ENCODE results near the gene JAM2.

The JAM2 gene

DNA sequence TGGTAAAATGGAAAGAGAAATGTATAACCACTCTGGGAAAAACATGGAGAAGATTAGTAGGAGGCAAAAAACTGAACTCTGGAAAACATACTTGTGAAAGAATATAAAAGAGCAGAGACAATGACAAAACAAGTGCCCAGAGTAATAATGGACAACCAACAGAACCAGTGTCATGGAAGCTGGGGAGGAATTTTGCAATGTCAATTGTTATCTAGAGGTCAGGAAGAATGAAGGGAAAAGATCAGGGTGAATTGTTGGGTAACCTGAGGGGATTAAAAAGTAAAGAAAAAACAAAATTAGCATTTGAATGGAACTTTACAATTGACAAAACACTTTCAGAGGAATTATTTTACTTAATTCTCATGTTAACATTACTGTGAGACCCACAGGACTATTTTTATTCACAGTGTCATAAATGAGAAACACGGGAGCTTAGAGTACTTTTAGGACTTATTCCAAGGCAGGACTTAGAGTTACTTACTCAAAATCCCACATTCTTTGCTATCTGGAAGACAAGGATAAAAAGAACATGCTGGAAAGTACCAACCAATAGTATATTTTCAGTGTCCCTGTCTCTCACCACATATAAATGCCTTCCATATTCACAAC is 19.5 kb downstream of the JAM2 start:
- Histone ChIP-seq H4K20me1 (no peaks in the 10 kb centered on the region), H3K4me2 (no peak overlapping the region), H3K9me3 (replicated peaks in 1 of 11) (peaks cover 0 to 19% (median 6%) of the 10 kb centered on the region in 11 experiments; a peak in 10 of 22 replicates), H3K4me3 (no peak overlapping the region), H3K36me3 (no peaks in the 10 kb centered on the region), H3K27ac (no peak overlapping the region), H3K9ac (no peak overlapping the region), H3K27me3 (no peaks in the 10 kb centered on the region), H3K4me1 (peaks cover 0 to 5% (median 0%) of the 10 kb centered on the region in 10 experiments; a peak in 1 of 20 replicates)
- no peak for TF ChIP-seq Cebpa-rat (IDR thresholded peaks at IDR 0.05)

DNA sequence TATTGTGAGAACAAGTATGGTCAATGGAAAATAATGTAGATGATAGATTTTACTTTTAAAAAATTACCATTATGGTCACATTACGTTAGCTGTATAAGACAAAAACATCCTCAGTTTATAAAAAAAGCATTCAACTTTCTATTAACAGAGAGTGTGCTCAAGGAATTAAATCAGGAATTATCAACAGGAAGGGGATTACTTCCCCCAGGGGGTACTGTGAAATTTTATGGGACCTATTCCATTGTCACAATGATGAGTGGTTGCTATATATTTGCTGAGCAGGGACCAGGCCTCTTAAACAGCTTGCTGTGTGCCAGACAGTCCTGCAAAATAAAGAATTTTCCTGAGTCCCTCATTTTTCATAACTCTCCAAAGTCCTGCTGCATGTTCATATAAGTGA is 21.2 kb downstream of the JAM2 start:
- Histone ChIP-seq H3K9ac (no peak overlapping the region), H3K4me1 (peaks cover 0 to 5% (median 0%) of the 10 kb centered on the region in 10 experiments; a peak in 1 of 20 replicates), H3K4me3 (no peak overlapping the region), H3K4me2 (no peak overlapping the region), H3K27me3 (no peaks in the 10 kb centered on the region), H4K20me1 (no peaks in the 10 kb centered on the region), H3K9me3 (replicated peaks in 1 of 11) (peaks cover 0 to 11% (median 0%) of the 10 kb centered on the region in 11 experiments; a peak in 7 of 22 replicates), H3K36me3 (no peaks in the 10 kb centered on the region; a peak in 1 of 22 replicates), H3K27ac (no peak overlapping the region)
- TF ChIP-seq Cebpa-rat (IDR thresholded peaks at IDR 0.05), result no peak

DNA sequence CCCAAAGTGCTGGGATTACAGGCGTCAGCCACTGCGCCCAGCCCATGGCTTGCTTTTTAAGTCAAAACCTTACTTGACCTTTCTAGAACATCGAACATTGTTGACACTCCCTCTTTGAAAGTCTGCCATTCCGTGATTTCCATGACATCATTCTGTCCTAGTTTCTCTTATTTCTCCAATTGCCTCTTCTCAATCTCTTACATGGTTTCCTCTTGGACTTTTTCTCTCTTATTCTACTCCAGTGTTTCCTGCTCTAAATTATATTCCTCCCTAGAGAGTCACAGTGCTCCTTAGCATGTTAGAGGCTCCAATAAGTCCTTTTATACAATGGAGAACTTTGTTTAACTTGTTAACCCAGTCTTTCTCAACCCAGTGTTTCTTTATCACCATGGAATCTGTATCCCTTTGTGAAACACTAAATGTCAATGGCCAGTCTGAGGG is 25.5 kb downstream of the JAM2 start:
- no peaks in the 10 kb centered on the region for H3K9me3 ChIP-seq (replicated peaks in 1 of 11)
- H3K27me3 ChIP-seq, result no peaks in the 10 kb centered on the region
- no peak overlapping the region for H3K27ac ChIP-seq
- TF ChIP-seq Cebpa-rat (IDR thresholded peaks at IDR 0.05), result no peak
- H4K20me1 ChIP-seq, result no peaks in the 10 kb centered on the region
- H3K9ac ChIP-seq, result no peak overlapping the region
- H3K4me3 ChIP-seq, result no peak overlapping the region
- no peaks in the 10 kb centered on the region for H3K4me1 ChIP-seq
- no peaks in the 10 kb centered on the region; a peak in 1 of 22 replicates for H3K36me3 ChIP-seq
- no peak overlapping the region for H3K4me2 ChIP-seq

DNA sequence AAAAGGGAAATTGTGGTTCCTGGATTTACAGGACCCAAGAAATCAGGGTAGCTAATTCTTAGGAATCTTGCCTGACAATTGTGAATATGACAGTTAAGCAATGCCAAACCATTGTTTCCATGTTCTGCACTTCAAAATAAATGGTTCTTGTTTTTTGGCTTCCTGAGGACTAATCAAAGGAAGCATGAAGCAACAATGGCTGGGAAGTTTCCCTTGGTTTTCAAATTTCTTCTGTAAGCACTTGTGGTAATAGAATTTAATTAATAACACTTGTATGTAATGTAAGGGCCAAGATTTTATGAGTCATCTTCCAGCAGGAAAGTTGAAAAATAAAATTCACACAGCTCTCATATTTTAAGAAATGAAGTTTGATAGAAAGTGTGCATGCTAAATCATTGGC is 31.7 kb downstream of the JAM2 start:
- no peak overlapping the region for H3K27ac ChIP-seq
- no peak overlapping the region for H3K4me3 ChIP-seq
- no peak for TF ChIP-seq Cebpa-rat (IDR thresholded peaks at IDR 0.05)
- H3K27me3 ChIP-seq, result no peaks in the 10 kb centered on the region
- H3K4me2 ChIP-seq, result peak overlapping the region in 3 of 11 experiments; percentile 11 to 26 (median 17); a peak in 3 of 22 replicates
- H4K20me1 ChIP-seq, result no peaks in the 10 kb centered on the region
- H3K9ac ChIP-seq, result no peak overlapping the region
- H3K9me3 ChIP-seq (replicated peaks in 1 of 11), result peaks cover 11 to 24% (median 17%) of the 10 kb centered on the region in 11 experiments; a peak in 20 of 22 replicates
- H3K36me3 ChIP-seq, result peaks cover 0 to 5% (median 0%) of the 10 kb centered on the region in 11 experiments; a peak in 1 of 22 replicates
- H3K4me1 ChIP-seq, result peaks cover 0 to 14% (median 0%) of the 10 kb centered on the region in 10 experiments; a peak in 4 of 20 replicates

DNA sequence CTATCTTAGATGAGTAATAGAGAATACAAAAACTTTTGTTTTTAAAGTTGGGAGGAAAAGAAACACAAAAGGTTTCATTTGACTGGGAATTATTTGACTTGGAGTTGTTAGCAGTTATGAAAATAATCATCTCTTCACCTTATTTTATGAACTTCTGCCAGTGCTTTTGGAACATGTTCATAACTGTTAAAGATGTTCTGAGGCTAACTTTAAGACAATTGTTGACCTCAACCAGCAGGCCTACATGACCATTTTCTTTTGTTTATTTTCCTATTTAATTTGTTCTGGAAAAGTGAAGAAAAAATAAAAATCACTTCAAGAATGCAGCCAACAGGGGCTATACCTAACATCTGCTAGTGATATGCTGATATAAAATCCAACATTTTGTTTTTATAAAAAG is 37.4 kb downstream of the JAM2 start:
- H3K4me3 ChIP-seq, result no peak overlapping the region
- no peaks in the 10 kb centered on the region for H4K20me1 ChIP-seq
- H3K36me3 ChIP-seq, result peaks cover 0 to 5% (median 0%) of the 10 kb centered on the region in 11 experiments; a peak in 1 of 22 replicates
- no peak for TF ChIP-seq Cebpa-rat (IDR thresholded peaks at IDR 0.05)
- no peaks in the 10 kb centered on the region for H3K27me3 ChIP-seq
- H3K9me3 ChIP-seq (replicated peaks in 1 of 11), result peaks cover 11 to 24% (median 17%) of the 10 kb centered on the region in 11 experiments; a peak in 20 of 22 replicates
- no peaks in the 10 kb centered on the region for H3K4me1 ChIP-seq
- no peak overlapping the region for H3K4me2 ChIP-seq
- no peak overlapping the region for H3K27ac ChIP-seq
- H3K9ac ChIP-seq, result no peak overlapping the region

DNA sequence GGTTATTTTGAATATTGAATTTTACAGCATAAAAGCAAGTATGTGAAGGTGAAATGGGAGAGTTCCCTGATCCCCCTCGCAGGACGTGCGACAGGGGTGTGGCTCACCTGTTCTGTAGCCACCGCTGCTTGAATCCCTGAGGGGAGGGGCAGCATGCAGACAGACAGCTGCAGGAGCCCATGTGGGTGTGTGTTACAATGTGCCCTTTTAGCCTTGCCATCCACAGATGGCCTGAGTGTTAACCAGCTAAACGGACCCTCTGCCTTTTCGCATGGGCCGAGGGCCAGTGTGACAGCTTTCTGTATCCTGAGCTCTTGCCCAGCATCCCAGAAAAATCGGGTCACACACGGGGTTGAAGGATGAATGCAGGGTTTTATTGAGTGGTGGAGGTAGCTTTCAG is 43.3 kb downstream of the JAM2 start:
- Histone ChIP-seq H3K36me3 (no peaks in the 10 kb centered on the region), H3K27ac (no peak overlapping the region), H3K4me1 (no peaks in the 10 kb centered on the region), H3K9ac (no peak overlapping the region), H3K27me3 (no peaks in the 10 kb centered on the region), H3K4me2 (no peak overlapping the region), H3K4me3 (no peak overlapping the region), H4K20me1 (no peaks in the 10 kb centered on the region), H3K9me3 (replicated peaks in 1 of 11) (no peaks in the 10 kb centered on the region)
- no peak for TF ChIP-seq Cebpa-rat (IDR thresholded peaks at IDR 0.05)

DNA sequence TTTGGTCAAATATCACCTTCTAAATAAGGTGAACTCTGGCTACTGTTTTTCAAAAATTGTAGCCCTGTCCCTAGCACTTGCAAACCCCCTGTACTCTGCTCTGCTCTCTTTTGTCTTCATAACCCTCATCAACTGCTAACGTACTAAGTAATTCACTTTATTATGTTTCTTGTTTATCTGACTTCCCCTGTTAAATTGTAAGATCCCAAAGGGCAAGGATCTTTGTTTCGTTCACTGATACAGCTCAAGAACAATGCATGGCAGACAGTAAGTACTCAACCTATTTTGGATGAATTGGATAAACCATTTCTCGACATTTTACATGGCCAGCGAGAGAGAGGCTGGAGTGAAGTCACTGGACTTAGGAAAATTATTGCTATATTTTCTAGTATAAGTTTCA is 48.7 kb downstream of the JAM2 start:
- Histone ChIP-seq H3K27ac (no peak overlapping the region), H3K4me2 (no peak overlapping the region), H3K4me3 (no peak overlapping the region), H3K27me3 (no peaks in the 10 kb centered on the region), H3K36me3 (no peaks in the 10 kb centered on the region), H4K20me1 (no peaks in the 10 kb centered on the region), H3K9me3 (replicated peaks in 1 of 11) (no peaks in the 10 kb centered on the region), H3K4me1 (no peaks in the 10 kb centered on the region), H3K9ac (no peak overlapping the region)
- no peak for TF ChIP-seq Cebpa-rat (IDR thresholded peaks at IDR 0.05)

DNA sequence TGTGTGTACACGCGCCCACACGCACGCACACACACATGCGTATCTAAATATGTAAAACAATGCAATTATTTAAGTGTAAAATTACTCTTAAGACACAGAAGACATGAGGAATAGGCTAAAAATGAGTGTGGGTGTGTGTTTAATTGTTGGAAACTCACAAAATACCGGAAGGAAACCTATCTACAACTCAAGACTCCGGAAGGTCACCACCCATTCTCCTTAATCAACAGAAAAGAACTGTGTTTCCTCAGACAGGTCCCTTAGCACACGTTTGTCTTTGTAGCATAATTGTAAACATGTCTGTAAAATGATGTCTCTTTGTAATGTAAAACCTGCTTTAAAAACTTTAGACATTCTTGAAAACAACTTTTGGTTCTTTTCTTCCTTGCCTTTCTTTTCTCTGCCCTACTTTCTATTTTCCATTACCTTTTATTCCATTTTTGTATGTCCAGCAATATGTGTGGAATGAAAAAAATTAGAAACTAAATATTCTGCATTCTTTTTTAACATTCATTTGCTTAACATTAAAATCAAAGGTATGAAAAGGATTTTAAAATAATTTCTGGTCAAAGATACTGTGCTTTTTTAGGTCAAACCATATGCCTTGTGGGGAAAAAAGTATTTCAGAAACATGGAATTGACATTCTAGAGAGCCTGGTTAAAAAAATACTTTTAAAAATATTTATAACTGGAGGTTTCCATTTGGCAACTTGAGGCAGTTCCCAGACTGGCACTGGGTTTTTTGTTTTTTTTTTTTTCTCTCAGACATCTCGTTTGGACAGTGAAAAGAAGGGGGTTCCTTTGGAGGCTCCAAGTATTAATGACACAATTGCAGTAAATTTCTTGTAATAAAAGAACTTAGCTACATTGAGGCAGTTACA is 49.5 kb downstream of the JAM2 start:
- Histone ChIP-seq H3K4me1 (no peaks in the 10 kb centered on the region), H3K9ac (no peak overlapping the region), H4K20me1 (no peaks in the 10 kb centered on the region), H3K4me2 (no peak overlapping the region), H3K9me3 (replicated peaks in 1 of 11) (no peaks in the 10 kb centered on the region), H3K36me3 (peaks cover 0 to under 1% (median 0%) of the 10 kb centered on the region in 11 experiments; a peak in 1 of 22 replicates), H3K4me3 (no peak overlapping the region), H3K27ac (no peak overlapping the region), H3K27me3 (no peaks in the 10 kb centered on the region)
- TF ChIP-seq Cebpa-rat (IDR thresholded peaks at IDR 0.05), result no peak

DNA sequence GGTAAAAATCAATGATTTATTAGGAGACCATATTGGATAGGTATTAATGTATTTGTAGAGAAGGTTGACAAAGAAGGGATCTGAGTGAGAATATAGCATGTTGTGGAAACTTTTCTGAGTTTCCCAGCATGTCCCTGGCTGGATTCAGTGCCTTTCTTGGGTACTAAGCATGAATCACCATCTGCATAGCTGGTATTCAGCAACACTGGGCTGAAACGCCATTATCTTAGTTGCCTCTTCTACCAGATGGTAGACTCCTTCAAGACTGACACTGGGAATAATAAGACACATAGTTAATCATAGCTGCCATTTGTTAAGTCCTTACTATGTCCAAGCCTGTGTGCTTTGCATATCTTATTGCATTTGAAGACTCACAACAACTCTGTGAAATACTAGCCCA is 50.2 kb downstream of the JAM2 start:
- no peak overlapping the region for H3K9ac ChIP-seq
- TF ChIP-seq Cebpa-rat (IDR thresholded peaks at IDR 0.05), result no peak
- no peaks in the 10 kb centered on the region for H3K9me3 ChIP-seq (replicated peaks in 1 of 11)
- H3K4me2 ChIP-seq, result no peak overlapping the region
- H3K27me3 ChIP-seq, result no peaks in the 10 kb centered on the region
- no peak overlapping the region for H3K27ac ChIP-seq
- no peaks in the 10 kb centered on the region for H4K20me1 ChIP-seq
- H3K36me3 ChIP-seq, result peaks cover 0 to 8% (median 0%) of the 10 kb centered on the region in 11 experiments; a peak in 4 of 22 replicates
- H3K4me1 ChIP-seq, result no peaks in the 10 kb centered on the region
- H3K4me3 ChIP-seq, result no peak overlapping the region
